ENCODE data around the gene MUC3A. TPM values are rescaled to one million over a fixed set of nuclear protein-coding genes. Genes with fewer than 3 reads are reported as not detected.
"Not testable (repeated sequence)": the region's sequence is repeated elsewhere in the genome, so short reads cannot be mapped to it uniquely, and the experiment has no call there.

Gene MUC3A
- total and polyA plus RNA-seq, 2 of the 8 experiments (the other 6 are each of a cell fraction or from before 2014, with no cell fraction given), result 15.4 to 43.9 TPM

DNA sequence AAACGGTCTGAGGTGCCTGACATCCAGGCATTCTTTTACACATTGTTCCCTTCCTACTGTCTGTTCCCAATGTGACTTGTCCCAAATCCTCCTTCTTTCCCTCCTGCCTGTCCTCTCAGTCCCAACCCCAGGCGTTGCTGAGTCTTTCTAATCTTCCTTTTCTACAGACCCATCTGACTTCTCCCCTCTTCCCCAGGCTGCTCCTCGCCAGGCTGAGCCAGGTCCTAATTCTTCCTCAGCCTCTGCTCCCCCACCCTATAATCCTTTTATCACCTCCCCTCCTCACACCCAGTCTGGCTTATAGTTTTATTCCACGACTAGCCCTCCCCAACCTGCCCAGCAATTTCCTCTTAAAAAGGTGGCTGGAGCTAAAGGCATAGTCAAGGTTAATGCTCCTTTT, 25.7 kb upstream of the MUC3A start:
- H3K4me1 ChIP-seq (replicated peaks in 1 of 4; ENCODE audit: control insufficient read depth in 3 of 4, insufficient read depth in 4 of 4, low read length in 3 of 4); H3K14ac ChIP-seq (ENCODE audit: insufficient read length); H3K79me2 ChIP-seq (ENCODE audit: control insufficient read depth in 1 of 2, insufficient read depth in 2 of 2, low read length in 2 of 2); H3K36me3 ChIP-seq (ENCODE audit: control insufficient read depth in 2 of 4, insufficient read depth in 4 of 4, low read length in 3 of 4); H4K8ac ChIP-seq (ENCODE audit: extremely low read depth, insufficient read depth, low read length); H3K4me2 ChIP-seq (ENCODE audit: insufficient read depth in 1 of 2, low read depth in 2 of 2, low read length in 2 of 2); H3K4ac ChIP-seq (replicated peaks; ENCODE audit: insufficient read length, low read depth, low read length); H3K9ac ChIP-seq (replicated peaks in 1 of 4; ENCODE audit: extremely low read depth in 1 of 4, low read depth in 3 of 4, low read length in 3 of 4); H2BK15ac ChIP-seq (ENCODE audit: low read length); H2AK5ac ChIP-seq (ENCODE audit: low read depth, low read length); H2BK5ac ChIP-seq (ENCODE audit: low read depth, low read length); DNase-seq (ENCODE audit: low read depth in 1 of 2, low spot score in 2 of 2); H2AFZ ChIP-seq (ENCODE audit: low read length); H3K27ac ChIP-seq (ENCODE audit: low read depth, low read length); FAIRE-seq; H2BK12ac ChIP-seq (ENCODE audit: low read depth, low read length); H3K4me3 ChIP-seq (ENCODE audit: extremely low read depth in 1 of 4, insufficient read depth in 2 of 4, low read depth in 3 of 4, low read length in 4 of 4); H3K56ac ChIP-seq (replicated peaks; ENCODE audit: insufficient read length, low read depth, low read length); H2BK120ac ChIP-seq (replicated peaks; ENCODE audit: low read depth, low read length); H4K5ac ChIP-seq (ENCODE audit: insufficient read length, low read depth, low read length); H3K9me3 ChIP-seq (ENCODE audit: insufficient read depth in 2 of 2, low read depth in 1 of 2, low read length in 1 of 2); H3K27me3 ChIP-seq (replicated peaks in 1 of 4; ENCODE audit: control insufficient read depth in 3 of 4, extremely low read depth in 1 of 4, insufficient read depth in 3 of 4, low read length in 3 of 4); H3K23me2 ChIP-seq (ENCODE audit: low read depth, low read length); H2BK20ac ChIP-seq (ENCODE audit: low read length); H3K18ac ChIP-seq (ENCODE audit: extremely low read depth, low read length); H3K23ac ChIP-seq (ENCODE audit: insufficient read length); H3K79me1 ChIP-seq (ENCODE audit: low read depth, low read length); H4K20me1 ChIP-seq (replicated peaks in 1 of 2; ENCODE audit: control insufficient read depth in 1 of 2, insufficient read depth in 2 of 2, low read length in 2 of 2); POLR2A ChIA-PET (ENCODE audit: partially characterized antibody); H4K91ac ChIP-seq (replicated peaks; ENCODE audit: insufficient read length, low read length); CTCF ChIA-PET (ENCODE audit: partially characterized antibody): not testable (repeated sequence)
- 94% methylated on average over 4 of the region's 4 CpGs; no CpG with 5 or more reads in 1 of the 2 experiments for WGBS, 2 experiments (ENCODE audit: extremely low coverage in 1 of 2, insufficient coverage in 1 of 2, insufficient read length in 1 of 2, insufficient replicate concordance in 2 of 2, low coverage in 1 of 2, low lambda C conversion rate in 2 of 2, missing lambda C conversion rate in 1 of 2)

Data from H1 (cell line).